GM12878 (cell line): Measurements from ENCODE around the gene POGZ. TPM values are rescaled to one million over a fixed set of nuclear protein-coding genes. Genes with fewer than 3 reads are reported as not detected.

Experiments
- ATAC-seq: fragments of 200-7000 bp; cut with Tn5 transposase; 3 replicates; pipeline ENCODE4 v1.9.1; 2020; ENCODE audit warnings: mild to moderate bottlenecking, moderate library complexity
- BruUV-seq: library from RNA; stranded (reverse); fragments of 400-500 nt; replicated peaks from 2 replicates; lab custom pipeline; 2021; lab: Mats Ljungman, UMichigan
- CTCF ChIA-PET: fragments of 300-600 bp; sonication (Branson Sonifier 250); formaldehyde crosslinking; extraction: SDS; loops from one replicate; lab custom pipeline; 2021; ENCODE audit warnings: inconsistent platforms; lab: Yijun Ruan, JAX
- POLR2A ChIA-PET: fragments of 350-600 bp; formaldehyde crosslinking; extraction: SDS; loops from one replicate; lab custom pipeline; 2021; ENCODE audit warnings: inconsistent platforms; lab: Charles Lee
- RAD21 ChIA-PET: fragments of 300-600 bp; sonication (Branson Sonifier 250); formaldehyde crosslinking; loops from one replicate; lab custom pipeline; 2023; ENCODE audit warnings: antibody characterized with exemption; ENCODE audit not compliant: unreplicated experiment; lab: Charles Lee
- SMC1A ChIA-PET: fragments of 300-600 bp; sonication (Branson Sonifier 250); formaldehyde crosslinking; loops from one replicate; lab custom pipeline; 2023; ENCODE audit not compliant: unreplicated experiment, uncharacterized antibody; lab: Charles Lee
- DNase-seq: peaks from one replicate; pipeline ENCODE4 v3.0.0-alpha.2; 2011; ENCODE audit warnings: low read depth, low spot score
- FAIRE-seq: peaks from 3 replicates; lab custom pipeline; 2011; peaks lifted over from hg19 to GRCh38; lab: Jason Lieb, UNC
- H2AFZ ChIP-seq: 2 replicates; pipeline ENCODE4 v1.6.0; 2011; ENCODE audit warnings: low read depth, low read length, control low read depth; ENCODE audit not compliant: control insufficient read depth
- H3K27ac ChIP-seq: 2 replicates; pipeline ENCODE4 v1.5.1; 2011; ENCODE audit warnings: control low read depth; ENCODE audit not compliant: control insufficient read depth, insufficient read depth
- H3K27me3 ChIP-seq, 2 experiments: replicated peaks in 1 of 2; 2 replicates each; pipeline versions ENCODE4 v1.6.0 to v1.6.1; 2011; ENCODE audit warnings: low read length in 1 of 2; ENCODE audit not compliant: control insufficient read depth in 2 of 2, insufficient read depth in 2 of 2
- H3K36me3 ChIP-seq, 2 experiments: 2 replicates each; pipeline ENCODE4 v1.5.1; 2011; ENCODE audit warnings: low read length in 1 of 2; ENCODE audit not compliant: control insufficient read depth in 2 of 2, insufficient read depth in 2 of 2
- H3K4me1 ChIP-seq: 2 replicates; pipeline ENCODE4 v1.6.1; 2011; ENCODE audit warnings: mild to moderate bottlenecking, low read length, moderate library complexity, mixed read lengths; ENCODE audit not compliant: control insufficient read depth, insufficient read depth
- H3K4me2 ChIP-seq: 2 replicates; pipeline ENCODE4 v1.6.0; 2011; ENCODE audit warnings: control low read depth; ENCODE audit not compliant: control insufficient read depth, insufficient read depth
- H3K4me3 ChIP-seq: fragments of 200-600 bp; sonication (generic); 2 replicates; pipeline ENCODE4 v1.5.1; 2016
- H3K79me2 ChIP-seq: 2 replicates; pipeline ENCODE4 v1.6.0; 2011; ENCODE audit warnings: low read length; ENCODE audit not compliant: control insufficient read depth, insufficient read depth
- H3K9ac ChIP-seq: 2 replicates; pipeline ENCODE4 v1.8.0; 2011; ENCODE audit warnings: low read length, control low read depth, mixed read lengths; ENCODE audit not compliant: control insufficient read depth, insufficient read depth
- H3K9me3 ChIP-seq: replicated peaks from 3 replicates; pipeline ENCODE4 v1.5.1; 2011; ENCODE audit warnings: mild to moderate bottlenecking, low read length; ENCODE audit not compliant: control insufficient read depth, insufficient read depth
- H4K20me1 ChIP-seq: 2 replicates; pipeline ENCODE4 v1.6.0; 2011; ENCODE audit not compliant: control insufficient read depth, insufficient read depth
- ASH2L ChIP-seq: fragments of 300-600, 200-600 bp; sonication (generic); IDR thresholded peaks from 2 replicates; pipeline ENCODE4 v1.6.1; 2017; ENCODE audit warnings: low read depth, mild to moderate bottlenecking, borderline replicate concordance
- BACH1 ChIP-seq: fragments of 450-650 bp; IDR thresholded peaks from 2 replicates; pipeline ENCODE4 v1.6.1; 2017; ENCODE audit warnings: mild to moderate bottlenecking, borderline replicate concordance
- LARP7 ChIP-seq: fragments of 450-650 bp; IDR thresholded peaks from 2 replicates; pipeline ENCODE4 v1.6.1; 2017; ENCODE audit warnings: mild to moderate bottlenecking
- NR2C1 ChIP-seq: fragments of 450-650 bp; IDR thresholded peaks from 2 replicates; pipeline ENCODE4 v1.6.1; 2017; ENCODE audit warnings: antibody characterized with exemption, mild to moderate bottlenecking, moderate library complexity
- RELA ChIP-seq: fragments of 450-650 bp; IDR thresholded peaks from 2 replicates; pipeline ENCODE4 v1.8.0; 2014; ENCODE audit warnings: borderline replicate concordance; ENCODE audit not compliant: partially characterized antibody
- WGBS: methylation state at CpG from one replicate; pipeline ENCODE4 v1.1.6; 2016; ENCODE audit warnings: low lambda C conversion rate; ENCODE audit not compliant: insufficient replicate concordance, insufficient coverage; ENCODE audit errors: missing lambda C conversion rate; 5-methylcytosine and 5-hydroxymethylcytosine counted together
- in situ Hi-C: fragments of 300-500 bp; cut with MboI; formaldehyde crosslinking; loops from 9 replicates; pipeline ENCODE4 v1.14.3; 2018; ENCODE audit warnings: mixed read lengths
- intact Hi-C: fragments of 100-400 bp; cut with micrococcal nuclease; formaldehyde crosslinking; loops from one replicate; pipeline ENCODE4 v1.14.2; 2022; ENCODE audit not compliant: unreplicated experiment
- polyA plus RNA-seq, 11 experiments: library from polyadenylated mRNA; depleted of rRNA in 4 of 11; unstranded in 6 of 11; stranded (reverse) in 5 of 11; fragments of >200 nt; fragmentation: Nextera tagmentation in 4 of 11; fragmentation: Illumina TruSeq in 1 of 11; extraction: Ambion mirVana in 4 of 11; extraction: Trizol in 1 of 11; gene quantifications; 1 replicate in 1 of 11; 2 replicates in 10 of 11; pipeline versions ENCODE4 v1.2.1 to v1.2.3, GENCODE V29; 2011 to 2016; ENCODE audit warnings: inconsistent platforms in 2 of 11, missing spikeins in 2 of 11, low read depth in 1 of 11
- total RNA-seq, 4 experiments: library from RNA; depleted of rRNA in 3 of 4; stranded (reverse); fragments of >200 nt in 3 of 4; fragmentation: Illumina TruSeq in 1 of 4; extraction: Trizol in 1 of 4; gene quantifications; 2 replicates each; pipeline versions ENCODE4 v1.2.1 to v1.2.3, GENCODE V29; 2013 to 2021
- TF ChIP-seq, protein P1 (sequence below): fragments of 450-650 bp; IDR thresholded peaks from 2 replicates; pipeline ENCODE4 v1.6.1; 2017; ENCODE audit warnings: mild to moderate bottlenecking, low read depth, inconsistent platforms; ENCODE audit not compliant: poor library complexity, severe bottlenecking
- TF ChIP-seq, protein P2 (sequence below): fragments of 450-650 bp; IDR thresholded peaks from 2 replicates; pipeline ENCODE4 v1.6.1; 2017; ENCODE audit warnings: borderline replicate concordance

Gene POGZ
- total and polyA plus RNA-seq, 10 of the 15 experiments (the other 5 are each of a cell fraction or from before 2014, with no cell fraction given), result 11.3 to 80.6 (median 35.8) TPM

DNA sequence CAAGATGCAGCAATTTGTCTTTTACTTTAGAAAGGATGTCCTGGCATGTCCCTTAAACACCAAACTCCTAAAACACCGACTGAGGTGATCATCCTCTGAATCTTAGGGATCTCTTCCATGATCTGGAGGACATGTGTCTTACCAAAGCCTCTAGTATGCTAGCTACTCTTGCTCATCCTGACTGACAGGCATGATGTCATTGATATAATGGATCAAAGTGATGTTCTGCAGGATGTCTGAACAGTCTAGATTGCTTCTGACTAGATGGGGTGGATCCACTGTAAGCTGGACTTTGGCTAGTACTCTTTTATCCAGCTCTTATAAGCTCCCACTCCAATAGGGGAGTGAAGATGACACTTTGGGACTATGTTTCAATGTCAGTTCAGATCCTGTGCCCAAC is 40.6 kb upstream of the POGZ start:
- no peak overlapping the region for H3K4me3 ChIP-seq
- WGBS, result 55% methylated on average over 1 of the region's 1 CpG
- FAIRE-seq (no peak), DNase-seq (no peak)
- RAD21 ChIA-PET, result no interaction called here
- H3K79me2 ChIP-seq, result no peaks in the 10 kb centered on the region
- no peaks in the 10 kb centered on the region; a peak in 1 of 4 replicates for H3K27me3 ChIP-seq
- no peak overlapping the region for H3K27ac ChIP-seq
- in situ Hi-C loops, result no loop called here
- no TSS peak for BruUV-seq
- POLR2A ChIA-PET, result no interaction called here
- H3K4me1 ChIP-seq, result no peaks in the 10 kb centered on the region
- H3K9ac ChIP-seq, result no peak overlapping the region
- TF ChIP-seq LARP7 (no peak), ASH2L (no peak), NR2C1 (no peak), BACH1 (no peak), RELA (no peak)
- TF ChIP-seq, protein P1, sequence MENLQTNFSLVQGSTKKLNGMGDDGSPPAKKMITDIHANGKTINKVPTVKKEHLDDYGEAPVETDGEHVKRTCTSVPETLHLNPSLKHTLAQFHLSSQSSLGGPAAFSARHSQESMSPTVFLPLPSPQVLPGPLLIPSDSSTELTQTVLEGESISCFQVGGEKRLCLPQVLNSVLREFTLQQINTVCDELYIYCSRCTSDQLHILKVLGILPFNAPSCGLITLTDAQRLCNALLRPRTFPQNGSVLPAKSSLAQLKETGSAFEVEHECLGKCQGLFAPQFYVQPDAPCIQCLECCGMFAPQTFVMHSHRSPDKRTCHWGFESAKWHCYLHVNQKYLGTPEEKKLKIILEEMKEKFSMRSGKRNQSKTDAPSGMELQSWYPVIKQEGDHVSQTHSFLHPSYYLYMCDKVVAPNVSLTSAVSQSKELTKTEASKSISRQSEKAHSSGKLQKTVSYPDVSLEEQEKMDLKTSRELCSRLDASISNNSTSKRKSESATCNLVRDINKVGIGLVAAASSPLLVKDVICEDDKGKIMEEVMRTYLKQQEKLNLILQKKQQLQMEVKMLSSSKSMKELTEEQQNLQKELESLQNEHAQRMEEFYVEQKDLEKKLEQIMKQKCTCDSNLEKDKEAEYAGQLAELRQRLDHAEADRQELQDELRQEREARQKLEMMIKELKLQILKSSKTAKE, result no peak
- TF ChIP-seq, protein P2, sequence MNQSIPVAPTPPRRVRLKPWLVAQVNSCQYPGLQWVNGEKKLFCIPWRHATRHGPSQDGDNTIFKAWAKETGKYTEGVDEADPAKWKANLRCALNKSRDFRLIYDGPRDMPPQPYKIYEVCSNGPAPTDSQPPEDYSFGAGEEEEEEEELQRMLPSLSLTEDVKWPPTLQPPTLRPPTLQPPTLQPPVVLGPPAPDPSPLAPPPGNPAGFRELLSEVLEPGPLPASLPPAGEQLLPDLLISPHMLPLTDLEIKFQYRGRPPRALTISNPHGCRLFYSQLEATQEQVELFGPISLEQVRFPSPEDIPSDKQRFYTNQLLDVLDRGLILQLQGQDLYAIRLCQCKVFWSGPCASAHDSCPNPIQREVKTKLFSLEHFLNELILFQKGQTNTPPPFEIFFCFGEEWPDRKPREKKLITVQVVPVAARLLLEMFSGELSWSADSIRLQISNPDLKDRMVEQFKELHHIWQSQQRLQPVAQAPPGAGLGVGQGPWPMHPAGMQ, result no peak
- TF ChIP-seq, all 136 proteins: peak for 0
- H3K4me2 ChIP-seq, result no peak overlapping the region
- intact Hi-C loops, result no loop called here
- ATAC-seq, result no peak
- SMC1A ChIA-PET, result no interaction called here
- no peaks in the 10 kb centered on the region for H3K9me3 ChIP-seq
- CTCF ChIA-PET, result interaction anchor here (1.3 to 1.6 kb wide), 2 partner anchors 11 to 55 kb away, joined by 3 to 4 read pairs; no protein-coding TSS in a partner anchor
- H4K20me1 ChIP-seq, result no peaks in the 10 kb centered on the region
- H3K36me3 ChIP-seq, result no peaks in the 10 kb centered on the region
- no peak overlapping the region for H2AFZ ChIP-seq
